ENCODE measurements around the gene DVL3. TPM values are rescaled to one million over a fixed set of nuclear protein-coding genes. Genes with fewer than 3 reads are reported as not detected.
A peak's percentile ranks its signal among the peaks of the same experiment; 100 is the strongest.
"Not testable (repeated sequence)": the region's sequence is repeated elsewhere in the genome, so short reads cannot be mapped to it uniquely, and the experiment has no call there.

Gene DVL3
- total RNA-seq, 2 experiments from 2014 or later, result 42.6 to 44.2 TPM

DNA sequence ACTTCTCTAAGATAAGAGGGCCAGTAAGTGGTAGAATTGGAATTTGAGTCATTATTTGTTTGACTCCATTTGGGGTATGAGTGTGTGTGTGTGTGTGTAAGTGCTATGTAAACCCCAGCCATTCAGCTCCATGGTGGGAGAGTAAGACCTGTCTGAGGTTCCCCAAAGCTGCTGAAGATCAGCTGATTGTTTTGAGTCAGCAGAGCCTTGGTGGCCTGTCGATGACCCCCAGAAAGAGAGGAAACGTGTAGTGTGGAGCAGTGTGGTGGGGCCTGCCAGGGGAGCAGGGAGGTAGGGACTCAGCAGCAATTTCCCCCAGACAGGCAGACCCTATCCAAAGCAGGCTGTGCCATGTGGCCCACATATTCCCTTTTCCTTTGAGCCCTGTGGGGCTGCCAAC, 5.3 kb downstream of the DVL3 start:
- H3K4me3 Mint-ChIP-seq, result no peak overlapping the region
- H3K9me3 Mint-ChIP-seq (ENCODE audit: low read depth), result no peaks in the 10 kb centered on the region
- H3K27me3 Mint-ChIP-seq, result no peaks in the 10 kb centered on the region
- H3K4me1 Mint-ChIP-seq, result peaks cover 28% of the 10 kb centered on the region
- H3K36me3 Mint-ChIP-seq, result peaks cover 4% of the 10 kb centered on the region
- DNase-seq, result no peak
- H3K27ac Mint-ChIP-seq, result no peak overlapping the region
- CTCF ChIA-PET, result interaction anchor here (1.1 to 1.8 kb wide), 2 partner anchors 25 to 129 kb away, joined by 4 to 7 read pairs; partner anchors contain the start of gene EIF2B5
- no peak for ATAC-seq

DNA sequence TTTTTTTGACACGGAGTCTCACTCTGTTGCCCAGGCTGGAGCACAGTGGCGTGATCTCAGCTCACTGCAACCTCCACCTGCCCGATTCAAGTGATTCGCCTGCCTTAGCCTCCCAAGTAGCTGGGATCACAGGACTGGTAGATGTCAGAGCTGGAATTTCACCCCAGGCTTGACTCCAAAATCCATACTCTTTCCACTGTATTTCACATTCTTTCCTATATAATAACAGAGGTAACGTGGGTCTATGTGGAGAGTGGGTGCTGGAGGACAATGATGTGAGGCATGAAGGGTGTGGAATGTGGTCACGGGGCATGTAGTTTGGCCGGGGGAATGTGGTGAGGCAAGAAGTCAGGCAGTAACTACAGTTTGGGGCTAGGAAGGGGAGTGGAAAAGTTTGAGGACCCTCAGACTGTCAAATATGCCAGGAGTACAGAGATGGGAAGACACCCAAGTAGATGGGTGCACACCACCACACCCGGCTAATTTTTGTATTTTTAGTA, 7.4 kb downstream of the DVL3 start:
- CTCF ChIA-PET; H3K27ac Mint-ChIP-seq; H3K9me3 Mint-ChIP-seq (ENCODE audit: low read depth); ATAC-seq; H3K36me3 Mint-ChIP-seq; H3K27me3 Mint-ChIP-seq; DNase-seq; H3K4me3 Mint-ChIP-seq: not testable (repeated sequence)
- peaks cover 17% of the 10 kb centered on the region for H3K4me1 Mint-ChIP-seq

DNA sequence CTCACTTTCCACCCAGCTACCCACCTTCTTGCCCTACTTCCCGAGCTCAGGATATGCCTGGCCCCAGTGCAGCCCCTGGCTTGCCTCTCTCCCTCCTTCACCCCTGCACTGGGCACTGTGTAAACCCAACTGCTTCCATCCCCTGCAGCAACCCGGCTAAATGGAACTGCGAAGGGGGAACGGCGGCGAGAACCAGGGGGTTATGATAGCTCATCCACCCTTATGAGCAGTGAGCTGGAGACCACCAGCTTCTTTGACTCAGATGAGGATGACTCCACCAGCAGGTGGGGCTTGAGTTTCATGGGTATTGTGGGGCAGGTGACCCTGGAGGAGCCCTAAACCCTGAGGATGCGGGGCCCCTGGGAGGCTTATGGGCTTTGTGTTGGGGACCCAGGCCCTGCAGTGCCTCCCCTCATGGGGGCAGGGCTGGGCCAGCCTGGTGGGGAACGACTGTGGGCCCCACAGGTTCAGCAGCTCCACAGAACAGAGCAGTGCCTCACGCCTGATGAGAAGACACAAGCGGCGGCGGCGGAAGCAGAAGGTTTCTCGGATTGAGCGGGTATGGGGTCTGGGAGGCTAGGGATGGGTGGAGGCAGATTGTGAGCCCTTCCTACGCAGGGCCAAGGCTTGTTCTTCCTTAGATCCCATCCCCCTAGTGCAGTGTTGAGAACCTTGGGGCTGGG, 9.6 kb downstream of the DVL3 start:
- DNase-seq (no peak), ATAC-seq (no peak)
- Mint-ChIP-seq H3K36me3 (peaks cover 5% of the 10 kb centered on the region), H3K4me3 (no peak overlapping the region), H3K9me3 (ENCODE audit: low read depth) (no peaks in the 10 kb centered on the region), H3K27ac (no peak overlapping the region), H3K4me1 (peaks cover 10% of the 10 kb centered on the region), H3K27me3 (no peaks in the 10 kb centered on the region)
- CTCF ChIA-PET, result no interaction called here

DNA sequence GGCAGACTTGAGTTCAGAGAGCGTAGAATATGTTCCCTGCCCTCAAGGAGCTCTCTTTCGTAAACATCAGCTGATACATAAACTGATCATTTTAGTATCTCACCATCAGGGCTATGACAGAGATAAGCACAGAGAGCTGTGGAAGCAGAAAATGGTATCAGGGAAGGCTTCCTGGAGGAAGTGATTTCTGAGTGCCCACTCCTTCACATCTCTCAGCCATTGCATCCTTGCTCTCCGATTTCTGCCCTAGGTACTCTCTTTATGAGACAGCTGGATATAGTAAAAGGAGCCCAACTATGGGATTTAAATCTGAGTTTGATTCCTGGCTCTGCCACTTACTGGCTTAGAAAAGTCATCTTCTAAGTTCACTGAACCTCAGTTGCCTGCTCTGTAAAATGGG, 10.4 kb downstream of the DVL3 start:
- CTCF ChIA-PET, result no interaction called here

DNA sequence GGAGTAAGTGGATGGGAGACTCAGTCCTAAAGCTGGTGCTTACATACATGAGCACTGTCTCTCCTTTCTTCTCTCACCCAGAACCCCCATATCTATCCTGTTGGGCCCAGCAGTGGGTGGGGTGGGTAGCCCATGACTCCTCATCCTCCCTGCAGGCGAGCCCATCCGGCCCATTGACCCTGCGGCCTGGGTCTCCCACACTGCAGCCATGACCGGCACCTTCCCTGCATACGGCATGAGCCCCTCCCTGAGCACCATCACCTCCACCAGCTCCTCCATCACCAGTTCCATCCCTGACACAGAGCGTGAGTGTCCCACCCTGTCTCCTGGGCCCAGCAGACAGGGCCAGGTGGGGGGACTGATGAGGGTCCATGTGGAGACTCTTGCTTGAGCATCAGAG, 11.5 kb downstream of the DVL3 start:
- peaks cover 4% of the 10 kb centered on the region for H3K4me1 Mint-ChIP-seq
- no peaks in the 10 kb centered on the region for H3K27me3 Mint-ChIP-seq
- H3K27ac Mint-ChIP-seq, result no peak overlapping the region
- H3K9me3 Mint-ChIP-seq (ENCODE audit: low read depth), result no peaks in the 10 kb centered on the region
- CTCF ChIA-PET, result no interaction called here
- H3K36me3 Mint-ChIP-seq, result peaks cover 5% of the 10 kb centered on the region
- ATAC-seq (no peak), DNase-seq (no peak)
- no peak overlapping the region for H3K4me3 Mint-ChIP-seq

More for the DNA sequence above, 10.4 kb downstream of the DVL3 start:
- H3K36me3 Mint-ChIP-seq, result peaks cover 5% of the 10 kb centered on the region
- peaks cover 5% of the 10 kb centered on the region for H3K4me1 Mint-ChIP-seq
- no peak for DNase-seq
- H3K27ac Mint-ChIP-seq, result no peak overlapping the region
- no peaks in the 10 kb centered on the region for H3K27me3 Mint-ChIP-seq
- H3K4me3 Mint-ChIP-seq, result no peak overlapping the region
- no peaks in the 10 kb centered on the region for H3K9me3 Mint-ChIP-seq (ENCODE audit: low read depth)
- ATAC-seq, result no peak

DNA sequence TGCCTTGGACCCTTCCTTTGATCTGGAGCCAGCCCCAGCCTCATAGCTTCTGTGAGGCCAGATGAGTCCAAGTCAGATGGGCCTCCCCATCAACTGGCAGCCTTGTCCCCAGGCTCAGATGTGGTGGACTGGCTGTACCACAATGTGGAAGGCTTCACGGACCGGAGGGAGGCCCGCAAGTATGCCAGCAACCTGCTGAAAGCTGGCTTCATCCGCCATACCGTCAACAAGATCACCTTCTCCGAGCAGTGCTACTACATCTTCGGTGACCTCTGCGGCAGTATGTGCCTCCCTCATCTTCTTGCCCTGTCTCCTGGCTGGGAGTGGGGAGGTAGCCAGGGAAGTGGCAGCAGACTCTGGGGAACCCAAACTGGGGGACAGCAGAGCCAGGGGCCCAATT, 12.6 kb downstream of the DVL3 start:
- H3K4me1 Mint-ChIP-seq, result peaks cover 4% of the 10 kb centered on the region
- no peak overlapping the region for H3K27ac Mint-ChIP-seq
- H3K4me3 Mint-ChIP-seq, result no peak overlapping the region
- no peaks in the 10 kb centered on the region for H3K9me3 Mint-ChIP-seq (ENCODE audit: low read depth)
- no peak for DNase-seq
- peaks cover 6% of the 10 kb centered on the region for H3K36me3 Mint-ChIP-seq
- H3K27me3 Mint-ChIP-seq, result no peaks in the 10 kb centered on the region
- CTCF ChIA-PET, result interaction anchor here (1.4 kb wide), 1 partner anchor 145 kb away, joined by 3 read pairs; no protein-coding TSS in a partner anchor
- ATAC-seq, result no peak

DNA sequence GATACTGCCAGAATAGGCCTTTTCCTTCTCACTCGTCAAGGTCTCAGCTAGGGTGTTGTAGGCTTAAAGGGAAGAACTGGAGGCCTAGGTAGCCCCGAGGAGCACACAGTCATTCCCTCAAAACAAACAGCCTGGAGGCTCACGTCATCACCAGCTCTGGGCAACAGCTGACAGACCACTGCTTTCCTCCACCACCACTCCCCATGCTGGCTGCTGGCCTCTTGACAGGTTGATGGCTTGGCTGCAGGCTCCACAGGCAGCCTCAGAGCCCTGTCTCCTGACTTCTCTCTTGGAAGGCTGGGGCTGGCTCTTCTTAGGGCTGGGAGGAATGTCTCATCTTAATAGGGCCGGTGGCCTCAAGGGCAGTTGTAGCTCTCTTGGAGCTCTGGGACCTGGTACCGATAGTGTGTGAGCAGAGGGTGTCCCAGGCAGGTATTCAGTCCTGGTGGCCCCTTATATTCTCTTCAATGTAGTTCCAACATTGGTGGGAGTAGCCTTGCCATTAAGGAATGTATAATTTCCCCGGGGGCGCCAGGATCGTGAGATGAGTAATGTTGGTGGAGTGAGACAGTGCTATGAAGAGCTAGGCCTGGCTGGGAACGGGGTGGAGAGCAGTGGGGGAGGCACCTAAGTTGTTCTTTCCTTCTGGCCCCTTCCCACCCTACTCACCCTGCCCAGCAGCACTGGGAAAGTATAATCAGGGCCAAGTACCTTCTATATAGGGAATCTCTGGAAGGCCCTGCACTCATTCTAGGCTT, 13.4 kb downstream of the DVL3 start:
- no peak for ATAC-seq
- no peaks in the 10 kb centered on the region for H3K9me3 Mint-ChIP-seq (ENCODE audit: low read depth)
- peaks cover 6% of the 10 kb centered on the region for H3K36me3 Mint-ChIP-seq
- no peak for DNase-seq
- H3K27me3 Mint-ChIP-seq, result no peaks in the 10 kb centered on the region
- no peak overlapping the region for H3K4me3 Mint-ChIP-seq
- no peak overlapping the region for H3K27ac Mint-ChIP-seq
- peaks cover 4% of the 10 kb centered on the region for H3K4me1 Mint-ChIP-seq
- CTCF ChIA-PET, result interaction anchor here (1.0 to 1.4 kb wide), 2 partner anchors 22 to 146 kb away, joined by 3 read pairs; no protein-coding TSS in a partner anchor

DNA sequence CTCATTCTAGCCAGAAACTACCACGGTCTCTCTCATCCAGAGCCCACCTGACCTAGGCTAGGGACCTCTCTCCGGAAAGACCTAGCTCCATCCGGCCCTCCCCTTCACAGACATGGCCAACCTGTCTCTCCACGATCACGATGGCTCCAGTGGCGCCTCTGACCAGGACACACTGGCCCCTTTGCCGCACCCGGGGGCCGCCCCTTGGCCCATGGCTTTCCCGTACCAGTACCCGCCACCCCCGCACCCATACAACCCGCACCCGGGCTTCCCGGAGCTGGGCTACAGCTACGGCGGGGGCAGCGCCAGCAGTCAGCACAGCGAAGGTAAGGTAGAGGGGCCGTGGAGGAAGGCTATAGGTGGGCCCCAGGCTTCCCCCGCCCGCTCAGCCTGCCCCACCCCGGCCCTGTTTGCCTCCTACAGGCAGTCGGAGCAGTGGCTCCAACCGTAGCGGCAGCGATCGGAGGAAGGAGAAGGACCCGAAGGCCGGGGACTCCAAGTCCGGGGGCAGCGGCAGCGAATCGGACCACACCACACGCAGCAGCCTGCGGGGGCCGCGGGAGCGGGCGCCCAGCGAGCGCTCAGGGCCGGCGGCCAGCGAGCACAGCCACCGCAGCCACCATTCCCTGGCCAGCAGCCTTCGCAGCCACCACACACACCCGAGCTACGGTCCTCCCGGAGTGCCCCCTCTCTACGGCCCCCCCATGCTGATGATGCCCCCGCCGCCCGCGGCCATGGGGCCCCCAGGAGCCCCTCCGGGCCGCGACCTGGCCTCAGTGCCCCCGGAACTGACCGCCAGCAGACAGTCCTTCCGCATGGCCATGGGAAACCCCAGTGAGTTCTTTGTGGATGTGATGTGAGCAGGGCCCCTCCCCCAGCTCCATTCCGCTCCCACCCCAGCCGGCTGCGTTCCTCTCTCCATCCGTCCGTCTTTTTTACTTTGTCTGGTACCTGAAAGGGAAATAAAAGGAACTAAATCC, 15.0 kb downstream of the DVL3 start:
- CTCF ChIA-PET, result interaction anchor here (1.0 kb wide), 1 partner anchor 21 kb away, joined by 3 read pairs; no protein-coding TSS in a partner anchor
- DNase-seq, result no peak
- no peaks in the 10 kb centered on the region for H3K27me3 Mint-ChIP-seq
- no peak overlapping the region for H3K27ac Mint-ChIP-seq
- no peak overlapping the region for H3K4me3 Mint-ChIP-seq
- peaks cover 6% of the 10 kb centered on the region for H3K36me3 Mint-ChIP-seq
- no peaks in the 10 kb centered on the region for H3K9me3 Mint-ChIP-seq (ENCODE audit: low read depth)
- peaks cover 7% of the 10 kb centered on the region for H3K4me1 Mint-ChIP-seq
- no peak for ATAC-seq

DNA sequence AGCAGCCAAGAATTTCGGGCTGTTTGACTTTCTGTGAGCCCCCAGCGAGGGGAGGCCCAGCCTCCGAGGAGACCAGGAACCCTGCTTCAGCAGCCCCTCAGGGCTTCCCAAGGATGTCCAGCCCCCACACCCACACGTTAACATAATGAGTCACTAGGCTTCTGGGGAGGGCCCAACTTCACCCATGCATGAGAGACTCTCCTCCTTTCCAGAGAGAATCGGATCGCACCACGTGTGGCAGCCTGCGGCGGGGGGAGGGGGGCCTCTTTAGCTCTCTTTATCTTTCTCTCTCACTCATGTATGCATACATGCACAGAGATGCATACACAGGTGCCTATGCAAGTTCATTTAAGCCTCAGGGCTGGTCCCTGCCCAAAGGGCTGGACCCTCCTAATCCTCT, 16.4 kb downstream of the DVL3 start:
- no peak overlapping the region for H3K4me3 Mint-ChIP-seq
- DNase-seq, result no peak

DNA sequence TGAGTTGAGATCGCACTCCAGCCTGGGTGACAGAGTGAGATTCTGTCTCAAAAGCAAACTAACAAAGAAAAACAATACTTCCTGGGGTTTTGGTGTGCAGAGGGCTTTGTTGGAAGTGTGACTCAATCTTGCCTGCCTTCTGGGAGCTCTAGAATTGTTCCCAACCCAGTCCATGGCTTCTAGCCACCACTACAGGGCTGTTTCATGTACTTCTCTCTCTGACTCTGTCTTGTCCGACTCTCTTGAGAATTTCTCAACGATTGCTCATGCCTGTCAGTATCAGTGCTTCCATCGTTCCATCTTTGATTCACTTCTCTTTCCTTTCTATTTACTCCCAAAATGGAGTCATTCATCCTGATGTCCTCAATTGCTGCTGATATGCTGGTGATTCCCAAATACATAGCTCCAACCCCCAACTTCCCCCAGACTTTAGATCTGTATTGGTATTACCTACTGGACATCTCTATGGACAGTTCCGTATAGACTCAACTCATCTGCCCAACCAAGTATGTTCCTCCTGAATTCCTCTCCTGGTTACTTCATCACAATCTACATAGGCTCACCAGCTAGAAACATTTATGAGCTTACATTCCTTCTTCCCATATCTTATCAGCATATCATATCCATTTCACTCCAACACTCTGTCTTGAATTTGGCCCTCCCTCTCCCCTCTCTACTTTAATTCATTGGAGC, 17.6 kb downstream of the DVL3 start:
- Mint-ChIP-seq H3K4me3 (no peak overlapping the region), H3K27ac (no peak overlapping the region), H3K9me3 (ENCODE audit: low read depth) (no peaks in the 10 kb centered on the region), H3K36me3 (peaks cover 1% of the 10 kb centered on the region), H3K27me3 (no peaks in the 10 kb centered on the region), H3K4me1 (peaks cover 23% of the 10 kb centered on the region)
- ATAC-seq, result no peak
- no peak for DNase-seq
- CTCF ChIA-PET, result interaction anchor here (2.0 to 2.4 kb wide), 2 partner anchors 17 to 55 kb away, joined by 7 read pairs; no protein-coding TSS in a partner anchor

More for the DNA sequence above, 16.4 kb downstream of the DVL3 start:
- no peak overlapping the region for H3K27ac Mint-ChIP-seq
- no peaks in the 10 kb centered on the region for H3K27me3 Mint-ChIP-seq
- no peaks in the 10 kb centered on the region for H3K9me3 Mint-ChIP-seq (ENCODE audit: low read depth)
- no peak for ATAC-seq
- H3K4me1 Mint-ChIP-seq, result peaks cover 20% of the 10 kb centered on the region
- peaks cover 2% of the 10 kb centered on the region for H3K36me3 Mint-ChIP-seq
- CTCF ChIA-PET, result no interaction called here

DNA sequence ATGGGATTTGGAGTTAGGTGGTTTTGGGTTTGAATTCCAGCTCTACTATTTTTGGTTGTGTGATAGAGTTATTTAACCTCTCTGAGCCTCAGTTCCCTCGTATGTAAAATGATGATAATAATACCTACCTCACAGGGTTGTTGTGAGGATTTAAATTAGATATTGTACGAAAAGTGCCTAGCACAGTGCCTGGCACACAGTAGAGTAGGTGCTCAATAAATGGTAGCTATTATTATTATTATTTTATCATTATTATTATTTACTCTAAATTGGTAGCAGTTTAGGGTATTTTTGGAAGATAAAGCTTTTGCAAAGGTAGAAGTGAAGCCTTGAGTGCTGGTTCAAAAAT, 18.2 kb downstream of the DVL3 start:
- no peak overlapping the region for H3K27ac Mint-ChIP-seq

DNA sequence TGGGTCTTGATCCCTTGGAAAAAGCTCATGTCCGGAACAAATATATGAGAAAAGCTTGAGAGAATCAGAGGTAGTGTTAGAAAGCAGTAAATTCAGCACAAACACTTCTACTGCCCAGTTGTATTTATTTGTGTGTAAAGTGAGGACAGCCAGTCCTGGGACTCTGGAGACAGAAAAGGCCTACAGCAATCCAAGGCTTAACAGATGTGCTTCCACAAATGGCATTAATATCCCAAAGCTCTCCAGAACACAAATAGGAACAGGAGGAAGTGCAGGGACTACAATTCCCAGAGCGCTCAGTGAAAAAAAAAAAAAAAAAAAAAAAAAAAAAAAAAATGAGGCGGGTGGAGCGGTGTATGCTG, 19.1 kb downstream of the DVL3 start:
- Mint-ChIP-seq H3K27ac (peak overlapping the region; percentile 73), H3K4me1 (peaks cover 27% of the 10 kb centered on the region), H3K27me3 (no peaks in the 10 kb centered on the region), H3K9me3 (ENCODE audit: low read depth) (no peaks in the 10 kb centered on the region), H3K4me3 (peak overlapping the region; percentile 95), H3K36me3 (peaks cover 12% of the 10 kb centered on the region)
- ATAC-seq (peak; percentile 12), DNase-seq (no peak)
- CTCF ChIA-PET, result interaction anchor here (0.5 to 2.4 kb wide), 8 partner anchors 9 to 112 kb away, joined by 3 to 7 read pairs (median 4); partner anchors contain the start of genes ABCF3 and EIF2B5

More for the DNA sequence above, 18.2 kb downstream of the DVL3 start:
- Mint-ChIP-seq H3K36me3 (peaks cover 6% of the 10 kb centered on the region), H3K9me3 (ENCODE audit: low read depth) (no peaks in the 10 kb centered on the region), H3K4me3 (no peak overlapping the region), H3K27me3 (no peaks in the 10 kb centered on the region), H3K4me1 (peaks cover 27% of the 10 kb centered on the region)
- no peak for DNase-seq
- CTCF ChIA-PET, result interaction anchor here (1.2 to 2.4 kb wide), 3 partner anchors 17 to 54 kb away, joined by 3 to 7 read pairs (median 7); partner anchors contain the start of gene EIF2B5
- no peak for ATAC-seq
